Measurements from ENCODE around the gene CST5.

DNA sequence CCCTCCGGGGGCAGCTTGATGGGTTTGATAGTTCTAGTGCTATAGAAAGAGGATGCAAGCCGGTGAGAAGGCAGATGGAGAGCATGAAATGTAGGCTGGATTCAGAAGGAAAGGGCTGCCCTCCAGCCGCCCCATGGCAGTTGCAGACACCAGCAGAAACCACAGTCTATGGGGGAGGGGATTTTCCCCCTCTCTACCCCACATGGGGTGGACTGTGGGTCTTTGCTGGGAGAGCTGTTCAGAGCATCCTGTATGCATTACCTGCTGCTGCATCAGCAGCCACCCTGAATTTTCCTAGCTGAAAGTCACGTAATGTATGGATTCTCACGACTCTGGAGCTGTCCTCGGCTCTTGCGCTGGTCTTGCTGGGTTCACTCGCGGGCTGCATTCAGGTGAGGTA lies 48.8 kb upstream of the CST5 start:
- no peak for TF ChIP-seq NANOG (IDR thresholded peaks at IDR 0.05; ENCODE audit: borderline replicate concordance)
- TF ChIP-seq, protein P1, sequence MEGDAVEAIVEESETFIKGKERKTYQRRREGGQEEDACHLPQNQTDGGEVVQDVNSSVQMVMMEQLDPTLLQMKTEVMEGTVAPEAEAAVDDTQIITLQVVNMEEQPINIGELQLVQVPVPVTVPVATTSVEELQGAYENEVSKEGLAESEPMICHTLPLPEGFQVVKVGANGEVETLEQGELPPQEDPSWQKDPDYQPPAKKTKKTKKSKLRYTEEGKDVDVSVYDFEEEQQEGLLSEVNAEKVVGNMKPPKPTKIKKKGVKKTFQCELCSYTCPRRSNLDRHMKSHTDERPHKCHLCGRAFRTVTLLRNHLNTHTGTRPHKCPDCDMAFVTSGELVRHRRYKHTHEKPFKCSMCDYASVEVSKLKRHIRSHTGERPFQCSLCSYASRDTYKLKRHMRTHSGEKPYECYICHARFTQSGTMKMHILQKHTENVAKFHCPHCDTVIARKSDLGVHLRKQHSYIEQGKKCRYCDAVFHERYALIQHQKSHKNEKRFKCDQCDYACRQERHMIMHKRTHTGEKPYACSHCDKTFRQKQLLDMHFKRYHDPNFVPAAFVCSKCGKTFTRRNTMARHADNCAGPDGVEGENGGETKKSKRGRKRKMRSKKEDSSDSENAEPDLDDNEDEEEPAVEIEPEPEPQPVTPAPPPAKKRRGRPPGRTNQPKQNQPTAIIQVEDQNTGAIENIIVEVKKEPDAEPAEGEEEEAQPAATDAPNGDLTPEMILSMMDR (conservative IDR thresholded peaks at IDR 0.05; ENCODE audit: low read depth in 2 of 2) = no peak
- TF ChIP-seq JUNB (IDR thresholded peaks at IDR 0.05; ENCODE audit: unreplicated experiment) = no peak
- no peak for TF ChIP-seq POLR2AphosphoS5 (IDR thresholded peaks at IDR 0.05; ENCODE audit: low read depth)
- no peak for TF ChIP-seq EZH2 (IDR thresholded peaks at IDR 0.05; ENCODE audit: low read depth, unreplicated experiment)
- no peak for TF ChIP-seq STAT1 (IDR thresholded peaks at IDR 0.05; ENCODE audit: unreplicated experiment)
- no peak for TF ChIP-seq EZH2phosphoT487 (IDR thresholded peaks at IDR 0.05; ENCODE audit: unreplicated experiment)
- no peak for TF ChIP-seq CREB1 (CRISPR knock-in tag; IDR thresholded peaks at IDR 0.05; ENCODE audit: low read depth)
- TF ChIP-seq, protein P2, sequence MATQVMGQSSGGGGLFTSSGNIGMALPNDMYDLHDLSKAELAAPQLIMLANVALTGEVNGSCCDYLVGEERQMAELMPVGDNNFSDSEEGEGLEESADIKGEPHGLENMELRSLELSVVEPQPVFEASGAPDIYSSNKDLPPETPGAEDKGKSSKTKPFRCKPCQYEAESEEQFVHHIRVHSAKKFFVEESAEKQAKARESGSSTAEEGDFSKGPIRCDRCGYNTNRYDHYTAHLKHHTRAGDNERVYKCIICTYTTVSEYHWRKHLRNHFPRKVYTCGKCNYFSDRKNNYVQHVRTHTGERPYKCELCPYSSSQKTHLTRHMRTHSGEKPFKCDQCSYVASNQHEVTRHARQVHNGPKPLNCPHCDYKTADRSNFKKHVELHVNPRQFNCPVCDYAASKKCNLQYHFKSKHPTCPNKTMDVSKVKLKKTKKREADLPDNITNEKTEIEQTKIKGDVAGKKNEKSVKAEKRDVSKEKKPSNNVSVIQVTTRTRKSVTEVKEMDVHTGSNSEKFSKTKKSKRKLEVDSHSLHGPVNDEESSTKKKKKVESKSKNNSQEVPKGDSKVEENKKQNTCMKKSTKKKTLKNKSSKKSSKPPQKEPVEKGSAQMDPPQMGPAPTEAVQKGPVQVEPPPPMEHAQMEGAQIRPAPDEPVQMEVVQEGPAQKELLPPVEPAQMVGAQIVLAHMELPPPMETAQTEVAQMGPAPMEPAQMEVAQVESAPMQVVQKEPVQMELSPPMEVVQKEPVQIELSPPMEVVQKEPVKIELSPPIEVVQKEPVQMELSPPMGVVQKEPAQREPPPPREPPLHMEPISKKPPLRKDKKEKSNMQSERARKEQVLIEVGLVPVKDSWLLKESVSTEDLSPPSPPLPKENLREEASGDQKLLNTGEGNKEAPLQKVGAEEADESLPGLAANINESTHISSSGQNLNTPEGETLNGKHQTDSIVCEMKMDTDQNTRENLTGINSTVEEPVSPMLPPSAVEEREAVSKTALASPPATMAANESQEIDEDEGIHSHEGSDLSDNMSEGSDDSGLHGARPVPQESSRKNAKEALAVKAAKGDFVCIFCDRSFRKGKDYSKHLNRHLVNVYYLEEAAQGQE (IDR thresholded peaks at IDR 0.05; ENCODE audit: unreplicated experiment) = no peak
- TF ChIP-seq ZNF114 (CRISPR knock-in tag; IDR thresholded peaks at IDR 0.05) = no peak
